ENCODE results near the gene CDH4. TPM values are rescaled to one million over a fixed set of nuclear protein-coding genes. Genes with fewer than 3 reads are reported as not detected.
"Not testable (repeated sequence)": the region's sequence is repeated elsewhere in the genome, so short reads cannot be mapped to it uniquely, and the experiment has no call there.

CDH4 gene
- total RNA-seq, 2 experiments from 2014 or later: 0.06 to 0.08 TPM

GRCh38 chr20:61934716-61935530 is 682.9 kb downstream of the CDH4 start:
- Mint-ChIP-seq H3K36me3 (no peaks in the 10 kb centered on the region), H3K9me3 (no peaks in the 10 kb centered on the region), H3K4me1 (no peaks in the 10 kb centered on the region), H3K27me3 (no peaks in the 10 kb centered on the region), H3K4me3 (no peak overlapping the region), H3K27ac (no peak overlapping the region)
- no peak for DNase-seq

DNA sequence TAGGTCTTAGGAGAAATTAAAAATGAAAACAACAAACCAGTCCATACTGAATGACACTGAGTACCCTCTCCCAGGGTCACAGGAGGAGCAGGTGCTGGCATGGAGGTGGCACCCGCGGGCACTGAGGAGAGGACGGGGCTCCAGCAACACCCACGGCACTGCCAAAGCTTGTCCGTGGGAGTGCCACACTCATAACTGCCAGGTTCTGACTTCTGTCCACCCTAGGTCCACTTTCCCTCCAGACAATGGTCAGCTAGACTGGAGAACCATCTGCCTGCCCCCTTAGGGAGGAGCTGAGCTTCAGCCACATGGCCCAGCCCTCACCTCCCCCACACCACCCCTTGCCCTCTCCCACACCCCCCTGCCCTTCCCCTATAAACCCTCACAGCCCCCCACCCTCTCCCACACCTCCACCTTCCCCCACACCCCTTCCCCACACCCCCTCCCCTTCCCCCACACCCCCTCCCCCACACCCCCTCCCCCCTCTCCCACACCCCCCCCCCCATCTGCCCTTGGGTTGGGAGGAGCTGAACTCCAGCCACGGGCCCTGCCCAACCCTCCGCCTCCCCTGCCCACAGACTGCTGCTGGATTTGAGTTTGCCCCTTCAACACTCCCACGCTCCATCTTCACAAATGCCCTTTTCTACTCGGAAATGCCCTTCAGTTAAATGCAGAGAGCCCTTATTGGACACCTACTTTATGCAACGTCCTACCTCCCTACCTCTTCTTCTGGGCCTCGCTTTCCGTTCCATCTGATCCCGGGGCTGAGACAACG is 684.1 kb downstream of the CDH4 start:
- H3K27ac Mint-ChIP-seq: no peak overlapping the region
- no peaks in the 10 kb centered on the region for H3K27me3 Mint-ChIP-seq
- no peaks in the 10 kb centered on the region for H3K9me3 Mint-ChIP-seq
- DNase-seq: no peak
- no peaks in the 10 kb centered on the region for H3K4me1 Mint-ChIP-seq
- H3K36me3 Mint-ChIP-seq: no peaks in the 10 kb centered on the region
- no peak overlapping the region for H3K4me3 Mint-ChIP-seq

- H3K36me3 Mint-ChIP-seq: no peaks in the 10 kb centered on the region
- no peak overlapping the region for H3K27ac Mint-ChIP-seq
- no peak overlapping the region for H3K4me3 Mint-ChIP-seq
- H3K9me3 Mint-ChIP-seq: no peaks in the 10 kb centered on the region
- no peaks in the 10 kb centered on the region for H3K4me1 Mint-ChIP-seq
- no peaks in the 10 kb centered on the region for H3K27me3 Mint-ChIP-seq
- no peak for DNase-seq
Measured at GRCh38 chr20:61936701-61937131, 684.7 kb downstream of the CDH4 start.

DNA sequence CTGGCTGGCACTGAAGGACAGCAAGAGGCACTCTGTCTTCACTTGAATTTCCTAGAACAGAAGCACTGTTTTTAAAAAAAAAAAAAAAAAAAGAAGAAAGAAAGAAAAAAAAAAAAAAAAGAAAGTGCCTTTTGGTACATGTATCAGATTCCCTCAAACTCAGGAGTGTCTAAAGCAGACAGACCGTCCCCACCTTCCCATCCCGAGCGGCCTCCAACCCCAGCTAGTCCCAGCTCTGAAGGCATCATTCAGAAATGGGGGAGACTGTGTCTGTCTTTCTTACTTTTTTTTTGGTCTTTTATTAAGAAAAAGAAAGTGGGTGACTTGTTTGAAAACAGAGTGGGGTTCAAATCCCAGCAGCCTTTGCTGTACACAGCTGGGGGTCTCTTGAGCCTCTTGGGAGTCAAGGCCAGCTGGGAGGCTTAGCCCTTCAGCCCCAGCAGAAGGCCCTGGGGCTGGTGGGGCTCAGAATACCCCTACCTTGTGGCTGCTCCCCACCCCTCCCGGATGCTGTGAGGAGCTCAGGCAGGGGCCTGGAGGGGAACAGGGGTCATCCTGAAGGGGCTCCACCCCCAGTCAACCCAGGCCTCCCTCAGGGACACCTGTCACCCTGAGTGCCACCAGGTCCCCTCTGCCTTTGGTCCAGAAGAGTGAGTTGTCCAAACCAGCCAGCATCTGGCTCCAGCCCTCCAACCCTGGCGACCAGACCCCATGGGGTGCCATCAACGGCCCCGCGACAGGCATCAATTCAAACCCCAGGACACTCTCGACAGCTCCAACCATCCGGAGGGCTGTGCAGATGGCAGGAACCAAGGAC is 685.3 kb downstream of the CDH4 start:
- Mint-ChIP-seq H3K9me3 (no peaks in the 10 kb centered on the region), H3K36me3 (no peaks in the 10 kb centered on the region), H3K27ac (no peak overlapping the region)

DNA sequence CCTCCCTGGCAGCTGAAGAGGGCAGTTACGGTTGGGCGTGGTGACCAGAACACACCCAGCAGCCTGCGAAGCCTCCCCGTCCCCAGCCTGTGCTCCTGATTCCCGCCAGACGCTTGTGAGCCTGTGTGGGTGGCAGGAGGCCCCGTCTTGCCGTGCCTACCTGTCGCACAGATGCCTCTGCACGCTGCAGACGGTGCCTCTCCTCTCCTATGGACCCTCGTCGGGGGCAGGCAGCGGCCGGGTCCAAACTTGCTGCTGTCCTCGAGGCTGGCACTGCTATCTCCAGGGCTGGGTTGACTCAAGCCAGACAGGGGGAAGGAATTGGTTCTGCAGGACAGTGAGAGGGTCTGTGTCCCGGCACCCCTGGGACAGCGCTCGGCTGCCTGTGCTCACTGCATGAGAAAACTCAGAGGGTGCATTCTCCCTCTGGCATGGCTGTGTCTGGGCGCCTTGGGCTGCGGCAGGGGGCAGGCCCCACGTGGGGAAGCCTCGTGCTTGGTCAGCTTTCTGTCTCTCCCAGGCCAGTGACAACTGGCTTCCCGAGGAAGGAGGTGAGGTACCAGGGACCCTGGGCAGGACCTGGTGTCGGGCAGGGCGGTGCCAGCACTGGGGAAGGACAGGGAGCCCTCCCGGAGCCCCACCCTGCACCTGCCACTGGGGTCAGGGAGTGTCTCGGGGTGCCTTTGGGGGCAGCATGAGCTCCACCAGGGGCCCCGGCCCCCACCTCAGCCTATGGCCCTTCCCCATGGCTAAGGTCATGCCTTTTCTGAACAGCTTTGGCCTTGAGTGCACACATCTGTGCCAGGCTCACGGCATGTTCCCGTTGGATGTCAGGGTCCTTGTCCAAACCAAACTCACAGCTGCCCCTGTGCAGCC is 686.1 kb downstream of the CDH4 start:
- H3K9me3 Mint-ChIP-seq: no peaks in the 10 kb centered on the region
- H3K4me3 Mint-ChIP-seq: no peak overlapping the region
- H3K27me3 Mint-ChIP-seq: no peaks in the 10 kb centered on the region
- H3K27ac Mint-ChIP-seq: no peak overlapping the region
- H3K4me1 Mint-ChIP-seq: no peaks in the 10 kb centered on the region
- no peak for DNase-seq
- no peaks in the 10 kb centered on the region for H3K36me3 Mint-ChIP-seq

More for the DNA sequence above, 685.3 kb downstream of the CDH4 start:
- Mint-ChIP-seq H3K4me1 (no peaks in the 10 kb centered on the region), H3K27me3 (no peaks in the 10 kb centered on the region), H3K4me3 (no peak overlapping the region)
- no peak for DNase-seq

GRCh38 chr20:61938839-61939690 is 687.0 kb downstream of the CDH4 start:
- Mint-ChIP-seq H3K36me3 (no peaks in the 10 kb centered on the region), H3K27me3 (no peaks in the 10 kb centered on the region), H3K9me3 (no peaks in the 10 kb centered on the region), H3K4me1 (no peaks in the 10 kb centered on the region), H3K4me3 (no peak overlapping the region), H3K27ac (no peak overlapping the region)
- no peak for DNase-seq

- no peak overlapping the region for H3K4me3 Mint-ChIP-seq
- no peak overlapping the region for H3K27ac Mint-ChIP-seq
- no peak for DNase-seq
- H3K27me3 Mint-ChIP-seq: no peaks in the 10 kb centered on the region
- H3K4me1 Mint-ChIP-seq: no peaks in the 10 kb centered on the region
- H3K9me3 Mint-ChIP-seq: no peaks in the 10 kb centered on the region
- H3K36me3 Mint-ChIP-seq: no peaks in the 10 kb centered on the region
Measured at GRCh38 chr20:61939691-61940360, 687.8 kb downstream of the CDH4 start.

GRCh38 chr20:61940491-61940890 is 688.4 kb downstream of the CDH4 start:
- Mint-ChIP-seq H3K9me3 (no peaks in the 10 kb centered on the region), H3K27me3 (no peaks in the 10 kb centered on the region), H3K36me3 (no peaks in the 10 kb centered on the region), H3K4me3 (no peak overlapping the region), H3K27ac (no peak overlapping the region), H3K4me1 (no peaks in the 10 kb centered on the region)
- no peak for DNase-seq

GRCh38 chr20:61940976-61941720 is 689.1 kb downstream of the CDH4 start:
- H3K27ac Mint-ChIP-seq: no peak overlapping the region
- no peaks in the 10 kb centered on the region for H3K9me3 Mint-ChIP-seq
- no peak overlapping the region for H3K4me3 Mint-ChIP-seq
- no peaks in the 10 kb centered on the region for H3K27me3 Mint-ChIP-seq
- H3K36me3 Mint-ChIP-seq: no peaks in the 10 kb centered on the region
- DNase-seq: no peak
- no peaks in the 10 kb centered on the region for H3K4me1 Mint-ChIP-seq

DNA sequence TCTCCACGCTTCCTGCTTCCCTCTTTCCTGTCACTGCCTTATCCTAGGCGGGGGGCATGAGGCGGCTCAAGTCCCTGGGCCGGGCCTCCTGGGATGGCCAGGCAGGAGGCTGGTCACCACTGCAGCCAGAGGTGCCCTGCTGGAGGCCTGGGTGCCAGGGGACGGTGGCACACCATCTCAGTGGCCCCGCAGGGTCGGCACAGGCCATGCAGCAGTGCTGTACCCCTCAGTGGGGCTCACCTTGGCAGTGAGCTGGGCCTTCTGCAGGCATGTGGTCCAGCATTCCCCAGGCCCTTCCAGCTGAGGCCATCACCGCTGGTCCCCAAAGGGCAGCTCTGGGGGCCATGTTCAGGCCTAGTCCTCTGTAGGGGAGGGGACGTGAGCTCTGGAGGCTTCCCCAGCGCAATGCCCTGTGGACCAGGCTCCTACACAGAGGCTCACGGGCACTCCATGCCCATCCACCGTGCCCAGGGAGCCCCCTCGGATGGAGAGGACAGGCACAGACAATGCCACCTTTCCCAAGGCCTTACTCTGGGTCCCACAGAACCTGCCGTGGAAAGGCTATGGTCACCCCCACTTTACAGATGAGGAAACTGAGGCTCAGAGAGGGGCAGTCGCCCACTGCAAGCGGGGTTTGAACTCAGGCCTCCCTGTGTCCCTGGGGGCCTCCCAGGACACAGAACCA is 689.8 kb downstream of the CDH4 start:
- no peak overlapping the region for H3K4me3 Mint-ChIP-seq
- no peaks in the 10 kb centered on the region for H3K27me3 Mint-ChIP-seq
- no peak for DNase-seq
- no peaks in the 10 kb centered on the region for H3K4me1 Mint-ChIP-seq
- no peak overlapping the region for H3K27ac Mint-ChIP-seq
- no peaks in the 10 kb centered on the region for H3K36me3 Mint-ChIP-seq
- no peaks in the 10 kb centered on the region for H3K9me3 Mint-ChIP-seq

- no peak overlapping the region for H3K4me3 Mint-ChIP-seq
- no peaks in the 10 kb centered on the region for H3K36me3 Mint-ChIP-seq
- H3K27ac Mint-ChIP-seq: no peak overlapping the region
- no peaks in the 10 kb centered on the region for H3K4me1 Mint-ChIP-seq
- no peak for DNase-seq
- no peaks in the 10 kb centered on the region for H3K9me3 Mint-ChIP-seq
- H3K27me3 Mint-ChIP-seq: no peaks in the 10 kb centered on the region
Measured at GRCh38 chr20:61942526-61942925, 690.5 kb downstream of the CDH4 start.

GRCh38 chr20:61944967-61945366 is 692.9 kb downstream of the CDH4 start:
- not testable (repeated sequence) for H3K4me3 Mint-ChIP-seq, DNase-seq, H3K4me1 Mint-ChIP-seq, H3K9me3 Mint-ChIP-seq, H3K27me3 Mint-ChIP-seq, H3K27ac Mint-ChIP-seq, H3K36me3 Mint-ChIP-seq

Measured in activated naive CD8-positive, alpha-beta T cell treated with anti-CD3 and anti-CD28 coated beads for 36 hours (primary cell).